Measurements from ENCODE around the gene ZG16.

DNA sequence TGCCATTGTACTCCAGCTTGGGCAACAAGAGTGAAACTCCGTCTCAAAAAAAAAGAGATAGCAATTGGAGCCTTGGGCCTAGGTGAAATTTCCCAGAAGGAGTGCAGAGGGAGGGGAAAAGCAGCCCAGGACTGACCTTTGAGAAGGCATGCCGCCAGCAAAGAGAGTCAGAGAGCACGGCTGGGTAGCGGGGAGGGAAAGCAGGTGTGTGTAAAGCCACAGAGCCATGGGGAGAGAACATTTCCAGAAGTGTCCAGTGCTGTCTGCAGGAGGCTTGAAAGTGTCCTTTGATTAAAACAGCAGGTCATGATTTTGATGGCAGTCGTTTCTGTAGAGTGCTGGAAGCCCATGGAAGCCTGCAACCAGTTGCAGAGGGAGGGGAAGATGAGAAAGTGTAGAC is 40.3 kb upstream of the ZG16 start:
- TF ChIP-seq, protein P1, sequence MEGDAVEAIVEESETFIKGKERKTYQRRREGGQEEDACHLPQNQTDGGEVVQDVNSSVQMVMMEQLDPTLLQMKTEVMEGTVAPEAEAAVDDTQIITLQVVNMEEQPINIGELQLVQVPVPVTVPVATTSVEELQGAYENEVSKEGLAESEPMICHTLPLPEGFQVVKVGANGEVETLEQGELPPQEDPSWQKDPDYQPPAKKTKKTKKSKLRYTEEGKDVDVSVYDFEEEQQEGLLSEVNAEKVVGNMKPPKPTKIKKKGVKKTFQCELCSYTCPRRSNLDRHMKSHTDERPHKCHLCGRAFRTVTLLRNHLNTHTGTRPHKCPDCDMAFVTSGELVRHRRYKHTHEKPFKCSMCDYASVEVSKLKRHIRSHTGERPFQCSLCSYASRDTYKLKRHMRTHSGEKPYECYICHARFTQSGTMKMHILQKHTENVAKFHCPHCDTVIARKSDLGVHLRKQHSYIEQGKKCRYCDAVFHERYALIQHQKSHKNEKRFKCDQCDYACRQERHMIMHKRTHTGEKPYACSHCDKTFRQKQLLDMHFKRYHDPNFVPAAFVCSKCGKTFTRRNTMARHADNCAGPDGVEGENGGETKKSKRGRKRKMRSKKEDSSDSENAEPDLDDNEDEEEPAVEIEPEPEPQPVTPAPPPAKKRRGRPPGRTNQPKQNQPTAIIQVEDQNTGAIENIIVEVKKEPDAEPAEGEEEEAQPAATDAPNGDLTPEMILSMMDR (IDR thresholded peaks at IDR 0.05; ENCODE audit: low read depth, low read length) = no peak
- TF ChIP-seq EZH2phosphoT487 (IDR thresholded peaks at IDR 0.05; ENCODE audit: low read depth) = no peak
